Esophagus muscularis mucosa (tissue), 4 donors: ENCODE results near the gene ZNF407. TPM values are rescaled to one million over a fixed set of nuclear protein-coding genes. Genes with fewer than 3 reads are reported as not detected.

Experiments used
- DNase-seq: peaks from one replicate; pipeline ENCODE4 v3.0.0-alpha.2; 2017; ENCODE audit errors: extremely low spot score
- H3K27ac ChIP-seq, 4 donors: fragments of 200-600 bp; sonication (generic); replicated peaks in 1 of 4; 1 replicate in 3 of 4; 2 replicates in 1 of 4; pipeline ENCODE4 v1.5.1; 2016 to 2019; ENCODE audit warnings: mild to moderate bottlenecking in 1 of 4
- H3K27me3 ChIP-seq, 4 donors: fragments of 200-600 bp; sonication (generic); one replicate each; pipeline versions ENCODE4 v1.5.1 to v1.6.0; 2016 to 2019
- H3K36me3 ChIP-seq, 4 donors: fragments of 200-600 bp; sonication (generic); one replicate each; pipeline ENCODE4 v1.5.1; 2016 to 2019
- H3K4me1 ChIP-seq, 4 donors: fragments of 200-600 bp; sonication (generic); one replicate each; pipeline ENCODE4 v1.5.1; 2016 to 2019
- H3K4me3 ChIP-seq, 4 donors: fragments of 200-600 bp; sonication (generic); 1 replicate in 2 of 4; 2 replicates in 2 of 4; pipeline ENCODE4 v1.5.1; 2016 to 2019; ENCODE audit warnings: mild to moderate bottlenecking in 4 of 4, moderate library complexity in 1 of 4
- H3K9me3 ChIP-seq, 4 donors: fragments of 200-600 bp; sonication (generic); 1 replicate in 3 of 4; 2 replicates in 1 of 4; pipeline ENCODE4 v1.5.1; 2016 to 2019
- EP300 ChIP-seq: sonication (generic); formaldehyde crosslinking; IDR thresholded peaks from one replicate; pipeline ENCODE4 v1.6.1; 2017; ENCODE audit warnings: antibody characterized with exemption
- POLR2A ChIP-seq: fragments of 450-650 bp; IDR thresholded peaks from one replicate; pipeline ENCODE4 v1.6.1; 2017; ENCODE audit warnings: antibody characterized with exemption, moderate library complexity, mild to moderate bottlenecking, low read depth
- POLR2AphosphoS5 ChIP-seq, 2 donors: sonication (generic); formaldehyde crosslinking; IDR thresholded peaks; one replicate each; pipeline ENCODE4 v1.6.1; 2017; ENCODE audit warnings: antibody characterized with exemption in 2 of 2
- WGBS: methylation state at CpG from one replicate; pipeline ENCODE4 v1.1.5; 2018; 5-methylcytosine and 5-hydroxymethylcytosine counted together
- intact Hi-C: fragments of 100-400 bp; cut with DNase I; formaldehyde crosslinking; loops from one replicate; pipeline ENCODE4 v1.15.1; 2023
- total RNA-seq, 4 donors: library from RNA; depleted of rRNA; stranded (reverse); fragments of >200 nt; gene quantifications; one replicate each; pipeline versions ENCODE4 v1.1.0 to v1.2.1, GENCODE V29; 2016
- TF ChIP-seq, protein P1 (sequence below), 3 experiments: fragments of 200-600 bp in 2 of 3; fragments of 450-650 bp in 1 of 3; sonication (generic) in 2 of 3; IDR thresholded peaks; one replicate each; pipeline ENCODE4 v1.5.1; 2017 to 2019; ENCODE audit warnings: antibody characterized with exemption in 3 of 3, mild to moderate bottlenecking in 2 of 3, moderate library complexity in 1 of 3

The ZNF407 gene
- total RNA-seq, 4 donors from 2014 or later: 13.9 to 19.1 (median 17.2) TPM

DNA sequence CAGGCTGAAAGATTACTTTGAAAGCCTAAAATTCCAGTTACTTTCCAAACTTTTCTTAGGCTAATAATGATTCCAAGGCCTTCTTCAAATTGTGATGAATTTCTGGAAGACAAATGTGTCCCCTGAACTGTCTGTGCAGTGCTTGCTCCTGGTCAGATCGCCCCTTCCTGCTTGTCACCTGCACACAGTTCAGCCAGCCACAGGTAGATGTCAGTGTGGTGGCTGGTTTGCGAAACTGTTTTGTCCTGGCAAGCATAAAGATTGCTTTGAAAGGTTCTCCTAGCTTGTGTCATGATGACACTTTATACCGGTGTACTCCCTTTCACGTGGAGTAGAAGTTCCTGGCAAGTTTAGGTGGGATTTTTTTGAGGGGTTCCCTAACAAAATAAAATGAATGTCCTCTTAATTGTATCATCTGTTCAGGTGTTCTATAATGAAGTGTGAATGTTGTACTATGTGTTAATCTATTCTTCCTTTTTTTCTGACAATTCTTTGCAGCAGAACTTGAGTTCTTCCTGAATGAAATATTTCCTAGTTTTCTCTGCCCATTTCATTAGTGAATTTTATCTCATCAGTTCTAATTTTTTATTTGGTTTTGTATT, 298.8 kb downstream of the ZNF407 start:
- Histone ChIP-seq H3K9me3 (no peaks in the 10 kb centered on the region), H3K27ac (no peak overlapping the region), H3K4me3 (no peak overlapping the region), H3K4me1 (no peaks in the 10 kb centered on the region), H3K27me3 (no peaks in the 10 kb centered on the region), H3K36me3 (peaks cover 0 to 4% (median 0%) of the 10 kb centered on the region in 4 donors)
- TF ChIP-seq POLR2AphosphoS5 (IDR thresholded peaks at IDR 0.05): no peak
- TF ChIP-seq, protein P1, sequence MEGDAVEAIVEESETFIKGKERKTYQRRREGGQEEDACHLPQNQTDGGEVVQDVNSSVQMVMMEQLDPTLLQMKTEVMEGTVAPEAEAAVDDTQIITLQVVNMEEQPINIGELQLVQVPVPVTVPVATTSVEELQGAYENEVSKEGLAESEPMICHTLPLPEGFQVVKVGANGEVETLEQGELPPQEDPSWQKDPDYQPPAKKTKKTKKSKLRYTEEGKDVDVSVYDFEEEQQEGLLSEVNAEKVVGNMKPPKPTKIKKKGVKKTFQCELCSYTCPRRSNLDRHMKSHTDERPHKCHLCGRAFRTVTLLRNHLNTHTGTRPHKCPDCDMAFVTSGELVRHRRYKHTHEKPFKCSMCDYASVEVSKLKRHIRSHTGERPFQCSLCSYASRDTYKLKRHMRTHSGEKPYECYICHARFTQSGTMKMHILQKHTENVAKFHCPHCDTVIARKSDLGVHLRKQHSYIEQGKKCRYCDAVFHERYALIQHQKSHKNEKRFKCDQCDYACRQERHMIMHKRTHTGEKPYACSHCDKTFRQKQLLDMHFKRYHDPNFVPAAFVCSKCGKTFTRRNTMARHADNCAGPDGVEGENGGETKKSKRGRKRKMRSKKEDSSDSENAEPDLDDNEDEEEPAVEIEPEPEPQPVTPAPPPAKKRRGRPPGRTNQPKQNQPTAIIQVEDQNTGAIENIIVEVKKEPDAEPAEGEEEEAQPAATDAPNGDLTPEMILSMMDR (IDR thresholded peaks at IDR 0.05): peak; percentile 52 to 62 (median 56)
- WGBS: 50% methylated on average over 4 of the region's 4 CpGs
- intact Hi-C loops: loop anchor here (10.0 kb wide), 1 partner anchor 578 kb away; no protein-coding TSS in a partner anchor
- DNase-seq: no peak

DNA sequence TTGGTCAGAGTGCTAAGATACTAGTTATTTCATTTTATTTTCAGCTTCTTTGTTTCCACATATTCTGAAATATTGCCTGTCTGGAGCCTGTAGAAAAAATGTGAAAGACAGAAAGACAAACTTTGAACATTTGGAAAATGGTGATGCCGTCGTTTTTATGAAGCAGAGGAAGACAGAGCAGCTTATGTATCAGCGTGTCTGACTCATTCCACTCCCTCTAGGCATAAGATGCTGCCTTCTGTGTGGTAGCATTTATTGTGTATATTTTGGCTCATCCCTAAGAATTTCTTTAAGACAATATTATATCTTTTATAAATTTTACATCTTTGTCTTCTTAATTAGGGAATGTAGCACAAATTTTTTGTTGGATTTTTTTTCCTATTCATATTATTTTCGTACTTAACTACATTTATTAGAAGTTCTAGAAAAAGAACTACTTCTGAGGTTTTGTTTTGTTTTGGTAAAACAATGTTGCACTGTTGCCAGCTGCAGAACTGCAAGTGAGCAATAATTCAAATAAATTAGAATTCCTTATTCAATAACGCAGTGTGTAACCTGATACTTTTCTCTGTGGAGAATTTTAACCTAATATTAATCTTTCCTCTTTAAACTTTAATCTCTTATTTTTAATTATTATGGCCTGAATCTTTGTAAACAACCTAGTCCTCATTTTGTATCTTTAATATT, 300.4 kb downstream of the ZNF407 start:
- intact Hi-C loops: loop anchor here (10.0 kb wide), 1 partner anchor 577 kb away; no protein-coding TSS in a partner anchor

DNA sequence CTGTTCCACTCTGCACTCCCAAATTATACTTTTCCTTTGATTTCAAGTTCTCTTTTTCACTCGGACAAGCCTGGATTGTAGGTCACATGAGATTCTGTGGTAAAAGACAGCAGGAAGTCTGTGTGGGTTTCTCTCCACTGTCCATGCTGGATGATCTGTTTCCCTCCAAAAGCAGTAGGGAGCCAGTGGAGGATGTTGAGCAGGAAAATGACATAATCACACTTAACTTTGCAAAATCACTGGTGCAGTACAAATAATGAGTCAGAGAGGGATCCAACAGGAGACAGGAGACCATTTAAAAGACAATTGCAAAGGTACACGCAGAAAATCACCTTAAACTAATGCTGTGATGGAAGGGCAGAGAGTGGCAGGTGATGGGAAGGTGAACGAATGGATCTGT, 301.3 kb downstream of the ZNF407 start:
- no peak overlapping the region for H3K27ac ChIP-seq
- TF ChIP-seq POLR2AphosphoS5 (IDR thresholded peaks at IDR 0.05) (no peak), POLR2A (no peak), EP300 (no peak)
- TF ChIP-seq, protein P1 (IDR thresholded peaks at IDR 0.05): no peak

More for the DNA sequence above, 300.4 kb downstream of the ZNF407 start:
- Histone ChIP-seq H3K36me3 (peaks cover 0 to 4% (median 0%) of the 10 kb centered on the region in 4 donors), H3K4me3 (no peak overlapping the region), H3K9me3 (no peaks in the 10 kb centered on the region), H3K27ac (no peak overlapping the region), H3K4me1 (no peaks in the 10 kb centered on the region), H3K27me3 (no peaks in the 10 kb centered on the region)
- DNase-seq: no peak
- TF ChIP-seq POLR2A: no peak
- 81% methylated on average over 5 of the region's 5 CpGs for WGBS

DNA sequence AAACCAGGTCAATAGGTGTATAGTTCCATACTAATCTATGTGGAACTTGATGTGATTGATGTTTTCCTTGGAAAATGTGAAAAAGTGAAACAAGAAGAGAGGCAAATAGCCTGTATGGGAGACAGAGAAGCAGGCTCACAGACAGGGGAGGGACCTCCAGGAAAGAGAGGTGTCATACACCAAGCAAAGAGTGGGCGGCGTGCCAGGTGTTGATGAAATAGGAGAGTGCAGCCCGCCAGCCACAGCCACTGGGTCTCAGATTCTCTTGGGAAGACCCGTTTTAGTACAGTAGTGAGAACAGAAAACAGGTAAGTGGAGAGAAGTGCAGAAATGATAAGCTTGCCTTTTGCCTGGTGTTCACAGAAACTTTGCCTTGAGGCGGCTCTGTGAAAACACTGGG, 301.9 kb downstream of the ZNF407 start:
- H3K36me3 ChIP-seq: peaks cover 0 to 4% (median 0%) of the 10 kb centered on the region in 4 donors
- H3K9me3 ChIP-seq: no peaks in the 10 kb centered on the region
- H3K27ac ChIP-seq: no peak overlapping the region
- TF ChIP-seq EP300: no peak
- TF ChIP-seq, protein P1 (IDR thresholded peaks at IDR 0.05): no peak
- TF ChIP-seq POLR2A: no peak
- TF ChIP-seq POLR2AphosphoS5 (IDR thresholded peaks at IDR 0.05): no peak
- 93% methylated on average over 5 of the region's 5 CpGs for WGBS
- no peaks in the 10 kb centered on the region for H3K4me1 ChIP-seq
- H3K4me3 ChIP-seq: no peak overlapping the region
- no peak for DNase-seq
- no peaks in the 10 kb centered on the region for H3K27me3 ChIP-seq
- intact Hi-C loops: loop anchor here (10.0 kb wide), 1 partner anchor 575 kb away; no protein-coding TSS in a partner anchor

More for the DNA sequence above, 301.3 kb downstream of the ZNF407 start:
- H3K4me1 ChIP-seq: no peaks in the 10 kb centered on the region
- peaks cover 0 to 4% (median 0%) of the 10 kb centered on the region in 4 donors for H3K36me3 ChIP-seq
- H3K4me3 ChIP-seq: no peak overlapping the region
- intact Hi-C loops: loop anchor here (10.0 kb wide), 1 partner anchor 576 kb away; no protein-coding TSS in a partner anchor
- H3K27me3 ChIP-seq: no peaks in the 10 kb centered on the region
- H3K9me3 ChIP-seq: no peaks in the 10 kb centered on the region
- DNase-seq: no peak
- 80% methylated on average over 3 of the region's 3 CpGs for WGBS

DNA sequence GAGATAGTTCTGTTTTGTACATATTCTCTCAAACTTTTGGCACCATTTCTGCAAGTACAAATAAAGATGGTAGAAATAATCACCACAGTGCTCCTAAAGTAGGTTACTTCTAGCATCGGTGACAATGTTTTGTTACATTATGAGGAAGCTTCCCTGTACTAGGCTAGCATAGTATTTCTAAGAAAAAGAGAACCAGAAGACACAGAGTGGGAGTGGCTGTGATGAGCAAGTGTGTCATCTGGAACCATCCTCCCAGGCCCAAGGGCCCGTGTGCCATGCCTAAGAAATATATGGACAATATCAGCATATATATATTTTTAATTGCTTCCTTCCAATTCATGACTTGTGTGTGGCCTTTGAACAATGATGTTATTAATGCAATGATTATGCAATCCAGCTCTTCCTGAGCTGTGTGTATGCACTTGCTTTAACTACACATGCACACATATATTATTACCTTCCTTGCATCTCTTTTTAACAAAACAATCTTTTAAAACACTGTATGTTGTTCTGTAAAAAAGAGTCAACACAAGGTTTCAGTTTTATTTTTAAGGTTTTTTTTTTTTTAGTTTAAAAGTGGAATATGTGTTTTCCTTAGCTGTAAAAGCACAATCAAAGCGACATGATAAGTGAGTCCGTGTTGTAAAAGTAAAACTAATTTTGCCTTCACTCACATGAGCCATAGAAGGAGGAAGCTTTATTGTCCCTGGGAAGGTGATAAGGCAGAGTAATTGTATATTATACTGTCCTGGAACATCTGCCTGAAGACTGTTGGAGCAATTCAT, 303.9 kb downstream of the ZNF407 start:
- no peak for TF ChIP-seq POLR2AphosphoS5 (IDR thresholded peaks at IDR 0.05)
- TF ChIP-seq, protein P1 (IDR thresholded peaks at IDR 0.05): no peak
- no peak for TF ChIP-seq EP300
- TF ChIP-seq POLR2A: no peak
- intact Hi-C loops: loop anchor here (10.0 kb wide), 2 partner anchors 93 to 143 kb away; no protein-coding TSS in a partner anchor

More for the DNA sequence above, 303.9 kb downstream of the ZNF407 start:
- Histone ChIP-seq H3K4me1 (peaks cover 0 to 14% (median 8%) of the 10 kb centered on the region in 4 donors), H3K36me3 (peaks cover 0 to 4% (median 0%) of the 10 kb centered on the region in 4 donors), H3K4me3 (no peak overlapping the region), H3K27me3 (no peaks in the 10 kb centered on the region), H3K9me3 (no peaks in the 10 kb centered on the region), H3K27ac (no peak overlapping the region)
- 89% methylated on average over 4 of the region's 4 CpGs for WGBS
- DNase-seq: no peak
